Lower leg skin (tissue), 4 donors: Measurements from ENCODE around the gene CRELD2. TPM values are rescaled to one million over a fixed set of nuclear protein-coding genes. Genes with fewer than 3 reads are reported as not detected.

Experiments used
- DNase-seq, 2 donors: peaks; one replicate each; pipeline ENCODE4 v3.0.0-alpha.2; 2019; ENCODE audit warnings: low spot score in 2 of 2
- H3K4me3 ChIP-seq: fragments of 200-600 bp; sonication (generic); 2 replicates; pipeline ENCODE4 v1.5.1; 2017; ENCODE audit warnings: mild to moderate bottlenecking, low read depth; ENCODE audit not compliant: poor library complexity, severe bottlenecking
- CTCF ChIP-seq, 3 donors: fragments of 450-650 bp; IDR thresholded peaks; one replicate each; pipeline ENCODE4 v1.5.1; 2016; ENCODE audit warnings: antibody characterized with exemption in 3 of 3, mild to moderate bottlenecking in 3 of 3, moderate library complexity in 2 of 3
- POLR2A ChIP-seq, 2 donors: fragments of 450-650 bp; IDR thresholded peaks; one replicate each; pipeline ENCODE4 v1.6.1; 2016 to 2017; ENCODE audit warnings: antibody characterized with exemption in 2 of 2, mild to moderate bottlenecking in 1 of 2, moderate library complexity in 1 of 2
- WGBS, 2 donors: methylation state at CpG; one replicate each; pipeline ENCODE4 v1.1.5; 2018; 5-methylcytosine and 5-hydroxymethylcytosine counted together
- intact Hi-C: fragments of 100-400 bp; cut with DNase I; formaldehyde crosslinking; loops from one replicate; pipeline ENCODE4 v1.15.0; 2023; ENCODE audit warnings: low total_unique reads
- total RNA-seq, 4 donors: library from RNA; depleted of rRNA; stranded (reverse); fragments of >200 nt; gene quantifications; one replicate each; pipeline ENCODE4 v1.1.0, GENCODE V29; 2016

Gene CRELD2
- total RNA-seq, 4 donors from 2014 or later: 9.1 to 28.0 (median 18.0) TPM

GRCh38 chr22:49960159-49961004 lies 41.9 kb downstream of the CRELD2 start, which contains the start of gene PIM3:
PIM3 (plus strand) TSS chr22:49960772; CDS start chr22:49960948, 176 bp downstream.
- intact Hi-C loops: no loop called here
- 1% methylated on average over 25 to 38 of the region's 137 CpGs for WGBS, 2 donors
- no peak for TF ChIP-seq CTCF (IDR thresholded peaks at IDR 0.05)
- TF ChIP-seq POLR2A (IDR thresholded peaks at IDR 0.05): peak in 1 of 2 donors; percentile 22
- peak; percentile 94 to 99 for DNase-seq
- peak within 1 kb of the TSS; percentile 82 for H3K4me3 ChIP-seq

DNA sequence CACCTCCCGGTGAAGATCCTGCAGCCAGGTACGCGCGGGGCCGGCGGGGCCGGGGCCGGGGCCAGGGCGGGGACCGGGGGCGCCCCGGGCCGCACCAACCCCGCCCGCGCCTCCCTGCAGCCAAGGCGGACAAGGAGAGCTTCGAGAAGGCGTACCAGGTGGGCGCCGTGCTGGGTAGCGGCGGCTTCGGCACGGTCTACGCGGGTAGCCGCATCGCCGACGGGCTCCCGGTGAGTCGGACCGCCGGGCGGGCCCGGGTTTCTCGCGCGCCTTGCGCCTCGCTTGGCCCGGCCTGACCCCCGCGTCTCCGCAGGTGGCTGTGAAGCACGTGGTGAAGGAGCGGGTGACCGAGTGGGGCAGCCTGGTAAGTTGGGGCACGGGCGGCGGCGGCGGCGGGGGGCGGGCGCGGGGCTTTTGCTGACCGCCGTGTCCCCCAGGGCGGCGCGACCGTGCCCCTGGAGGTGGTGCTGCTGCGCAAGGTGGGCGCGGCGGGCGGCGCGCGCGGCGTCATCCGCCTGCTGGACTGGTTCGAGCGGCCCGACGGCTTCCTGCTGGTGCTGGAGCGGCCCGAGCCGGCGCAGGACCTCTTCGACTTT lies 42.7 kb downstream of the CRELD2 start:
- DNase-seq: peak in 1 of 2 donors; percentile 90
- no peak for TF ChIP-seq POLR2A (IDR thresholded peaks at IDR 0.05)
- TF ChIP-seq CTCF (IDR thresholded peaks at IDR 0.05): no peak
- peak overlapping the region; percentile 82 for H3K4me3 ChIP-seq
- intact Hi-C loops: no loop called here
- 0% methylated on average over 37 of the region's 84 CpGs; no CpG with 5 or more reads in 1 of the 2 donors for WGBS, 2 donors

DNA sequence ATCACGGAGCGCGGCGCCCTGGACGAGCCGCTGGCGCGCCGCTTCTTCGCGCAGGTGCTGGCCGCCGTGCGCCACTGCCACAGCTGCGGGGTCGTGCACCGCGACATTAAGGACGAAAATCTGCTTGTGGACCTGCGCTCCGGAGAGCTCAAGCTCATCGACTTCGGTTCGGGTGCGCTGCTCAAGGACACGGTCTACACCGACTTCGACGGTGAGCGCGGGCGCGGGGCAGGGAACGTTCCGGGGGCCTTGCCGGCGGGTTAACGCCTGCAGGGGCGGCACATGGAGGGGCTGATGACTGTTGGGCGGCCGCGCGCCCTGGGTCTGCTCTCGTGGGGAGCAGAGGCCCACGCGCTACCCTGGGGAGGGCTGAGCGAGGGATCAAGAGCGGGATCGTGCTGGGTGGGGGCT lies 43.2 kb downstream of the CRELD2 start:
- TF ChIP-seq POLR2A (IDR thresholded peaks at IDR 0.05) (no peak), CTCF (IDR thresholded peaks at IDR 0.05) (no peak)
- peak in 1 of 2 donors; percentile 89 for DNase-seq
- WGBS, 2 donors: 1% methylated on average over 14 to 22 of the region's 49 CpGs
- peak overlapping the region; percentile 82 for H3K4me3 ChIP-seq
- intact Hi-C loops: no loop called here

DNA sequence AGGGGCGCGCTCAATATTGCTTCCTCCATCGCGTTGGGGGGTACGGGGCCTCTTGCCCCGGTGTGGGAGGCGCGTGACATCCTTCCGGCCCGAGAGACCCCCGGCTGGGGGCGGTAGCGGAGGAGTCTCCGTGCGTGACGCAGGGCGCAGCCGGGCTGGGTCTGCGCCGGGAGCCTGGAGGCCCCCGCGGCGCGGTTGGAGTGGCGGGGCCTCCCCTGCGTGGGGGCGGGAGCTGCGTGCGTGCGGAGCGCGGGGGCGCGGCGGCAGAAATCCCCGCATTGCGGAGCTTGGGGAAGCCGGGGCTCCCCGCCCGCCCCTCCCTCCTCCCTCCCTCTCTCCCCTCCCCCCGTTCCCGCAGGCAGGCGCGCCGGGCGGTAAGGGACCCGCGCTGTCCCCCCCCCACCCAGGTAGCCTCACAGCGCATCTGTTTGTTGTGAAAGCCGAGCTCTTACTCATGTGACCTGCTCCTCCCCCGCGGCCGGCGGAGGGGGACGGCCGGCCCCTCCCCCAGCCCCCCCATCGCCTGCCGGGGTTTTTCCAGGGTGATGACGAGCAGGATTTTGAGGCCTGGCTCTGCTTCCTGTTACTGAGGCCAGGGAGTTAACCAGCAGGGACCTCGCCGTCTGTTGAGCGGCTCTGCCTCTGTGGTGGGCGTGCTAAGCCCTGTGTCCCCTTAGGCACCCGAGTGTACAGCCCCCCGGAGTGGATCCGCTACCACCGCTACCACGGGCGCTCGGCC lies 43.7 kb downstream of the CRELD2 start:
- intact Hi-C loops: no loop called here
- TF ChIP-seq POLR2A (IDR thresholded peaks at IDR 0.05): no peak
- no peak for TF ChIP-seq CTCF (IDR thresholded peaks at IDR 0.05)

GRCh38 chr22:49962751-49963646 lies 44.6 kb downstream of the CRELD2 start:
- no peak for TF ChIP-seq CTCF (IDR thresholded peaks at IDR 0.05)
- TF ChIP-seq POLR2A (IDR thresholded peaks at IDR 0.05): no peak
- DNase-seq: peak; percentile 29 to 91
- 53 to 61% methylated on average over 46 to 50 of the region's 63 CpGs for WGBS, 2 donors
- H3K4me3 ChIP-seq: peak overlapping the region; percentile 82
- intact Hi-C loops: no loop called here

More for the DNA sequence above, 43.7 kb downstream of the CRELD2 start:
- peak overlapping the region; percentile 82 for H3K4me3 ChIP-seq
- WGBS, 2 donors: 1 to 2% methylated on average over 20 to 40 of the region's 70 CpGs
- DNase-seq: peak; percentile 89 to 98
